Measurements from ENCODE around the gene MACROD2.

GRCh38 chr20:14986656-14987055 lies 991.3 kb downstream of the MACROD2 start:
- TF ChIP-seq CTCF (IDR thresholded peaks at IDR 0.05) (no peak), EZH2 (IDR thresholded peaks at IDR 0.05; ENCODE audit: borderline replicate concordance, insufficient read depth, low read depth, low read length, poor library complexity, severe bottlenecking) (no peak)
